Activated naive CD4-positive, alpha-beta T cell treated with anti-CD3 and anti-CD28 coated beads, Interleukin-2, amount 50 U/mL, for 72 hours (primary cell): ENCODE results near the gene KLHDC3. TPM values are rescaled to one million over a fixed set of nuclear protein-coding genes. Genes with fewer than 3 reads are reported as not detected.

Experiments used
- ATAC-seq, 2 donors: fragments of 150-1000 bp; cut with Tn5 transposase; 2 replicates each; pipeline ENCODE4 v1.10.0; 2021; ENCODE audit warnings: mild to moderate bottlenecking in 2 of 2, moderate library complexity in 2 of 2
- DNase-seq, 2 donors: peaks; one replicate each; pipeline ENCODE4 v3.0.0; 2021 to 2022; ENCODE audit warnings: low spot score in 2 of 2
- H3K27ac Mint-ChIP-seq, 2 donors: one replicate each; pipeline ENCODE4 v1.8.0; 2022; ENCODE audit warnings: mild to moderate bottlenecking in 2 of 2, mixed read lengths in 2 of 2
- H3K36me3 Mint-ChIP-seq, 2 donors: one replicate each; pipeline ENCODE4 v1.8.0; 2022; ENCODE audit warnings: mixed read lengths in 2 of 2
- H3K9me3 Mint-ChIP-seq, 2 donors: one replicate each; pipeline ENCODE4 v1.8.0; 2022; ENCODE audit warnings: mixed read lengths in 2 of 2
- total RNA-seq, 2 donors: library from RNA; stranded (reverse); gene quantifications; one replicate each; pipeline ENCODE4 v1.2.3, GENCODE V29; 2022

Gene KLHDC3
- total RNA-seq, 2 donors from 2014 or later: 67.7 to 74.0 TPM

- peak overlapping the region; percentile 92 to 98 for H3K27ac Mint-ChIP-seq
- no peaks in the 10 kb centered on the region for H3K9me3 Mint-ChIP-seq
- no peak for ATAC-seq
- no peak for DNase-seq
- H3K36me3 Mint-ChIP-seq: peaks cover 13 to 24% of the 10 kb centered on the region in 2 donors
These were observed 423 bp downstream of the KLHDC3 start for GRCh38 chr6:43014434-43014909.

- ATAC-seq: no peak
- no peaks in the 10 kb centered on the region for H3K9me3 Mint-ChIP-seq
- H3K27ac Mint-ChIP-seq: peak overlapping the region in 1 of 2 donors; percentile 70
- DNase-seq: no peak
- peaks cover 13 to 24% of the 10 kb centered on the region in 2 donors for H3K36me3 Mint-ChIP-seq
These were observed 2.3 kb downstream of the KLHDC3 start for GRCh38 chr6:43016176-43016942.

- peaks cover 13 to 24% of the 10 kb centered on the region in 2 donors for H3K36me3 Mint-ChIP-seq
- H3K27ac Mint-ChIP-seq: peak overlapping the region in 1 of 2 donors; percentile 70
- DNase-seq (no peak), ATAC-seq (no peak)
- H3K9me3 Mint-ChIP-seq: no peaks in the 10 kb centered on the region
These were observed 2.9 kb downstream of the KLHDC3 start for GRCh38 chr6:43016943-43017334.

- H3K27ac Mint-ChIP-seq: peak overlapping the region in 1 of 2 donors; percentile 46
These were observed 5.1 kb downstream of the KLHDC3 start for GRCh38 chr6:43019152-43019551.

GRCh38 chr6:43020052-43020705 is 6.1 kb downstream of the KLHDC3 start:
- Mint-ChIP-seq H3K36me3 (peaks cover 6 to 13% of the 10 kb centered on the region in 2 donors), H3K9me3 (no peaks in the 10 kb centered on the region), H3K27ac (peak overlapping the region; percentile 58 to 86)
- ATAC-seq: no peak
- DNase-seq: no peak

More at GRCh38 chr6:43019152-43019551, 5.1 kb downstream of the KLHDC3 start:
- ATAC-seq (no peak), DNase-seq (no peak)
- Mint-ChIP-seq H3K36me3 (peaks cover 3 to 6% of the 10 kb centered on the region in 2 donors), H3K9me3 (no peaks in the 10 kb centered on the region)

GRCh38 chr6:43020847-43021246 is 6.8 kb downstream of the KLHDC3 start:
- no peak for DNase-seq

GRCh38 chr6:43021270-43022047 is 7.4 kb downstream of the KLHDC3 start, which contains the start of gene RRP36:
Gene RRP36, plus strand, starts transcription at chr6:43021623. Its CDS starts 32 bp downstream, at chr6:43021655.
- peak within 1 kb of the TSS; percentile 86 to 95 for H3K27ac Mint-ChIP-seq
- peaks cover 12 to 13% of the 10 kb centered on the region in 2 donors for H3K36me3 Mint-ChIP-seq
- ATAC-seq (peak; percentile 87 to 93), DNase-seq (peak; percentile 71 to 79)
- H3K9me3 Mint-ChIP-seq: no peaks in the 10 kb centered on the region

More at GRCh38 chr6:43020847-43021246, 6.8 kb downstream of the KLHDC3 start:
- peak in 1 of 2 donors; percentile 6 for ATAC-seq
- peak overlapping the region in 1 of 2 donors; percentile 86 for H3K27ac Mint-ChIP-seq
- H3K36me3 Mint-ChIP-seq: peaks cover 9 to 13% of the 10 kb centered on the region in 2 donors
- H3K9me3 Mint-ChIP-seq: no peaks in the 10 kb centered on the region

GRCh38 chr6:43024436-43024835 is 10.4 kb downstream of the KLHDC3 start:
- no peak for DNase-seq
- H3K9me3 Mint-ChIP-seq: no peaks in the 10 kb centered on the region
- peak overlapping the region; percentile 9 to 40 for H3K27ac Mint-ChIP-seq
- ATAC-seq: peak; percentile 5 to 36
- H3K36me3 Mint-ChIP-seq: peaks cover 6 to 23% of the 10 kb centered on the region in 2 donors

- Mint-ChIP-seq H3K27ac (peak overlapping the region; percentile 23 to 33), H3K9me3 (no peaks in the 10 kb centered on the region), H3K36me3 (peaks cover 6 to 23% of the 10 kb centered on the region in 2 donors)
- DNase-seq: no peak
- ATAC-seq: no peak
These were observed 12.3 kb downstream of the KLHDC3 start for GRCh38 chr6:43026365-43026764.

- ATAC-seq: no peak
- H3K9me3 Mint-ChIP-seq: no peaks in the 10 kb centered on the region
- peaks cover 12 to 20% of the 10 kb centered on the region in 2 donors for H3K36me3 Mint-ChIP-seq
These were observed 15.1 kb downstream of the KLHDC3 start for GRCh38 chr6:43029120-43029519.

GRCh38 chr6:43032326-43032725 is 18.3 kb downstream of the KLHDC3 start:
- peaks cover 6 to 7% of the 10 kb centered on the region in 2 donors for H3K36me3 Mint-ChIP-seq
- peak overlapping the region in 1 of 2 donors; percentile 12 for H3K27ac Mint-ChIP-seq
- no peaks in the 10 kb centered on the region for H3K9me3 Mint-ChIP-seq
- no peak for DNase-seq
- no peak for ATAC-seq

More at GRCh38 chr6:43029120-43029519, 15.1 kb downstream of the KLHDC3 start:
- no peak for DNase-seq
- no peak overlapping the region for H3K27ac Mint-ChIP-seq

- ATAC-seq (no peak), DNase-seq (no peak)
- Mint-ChIP-seq H3K27ac (peak overlapping the region; percentile 22 to 65), H3K36me3 (peaks cover 0 to 6% of the 10 kb centered on the region in 2 donors), H3K9me3 (no peaks in the 10 kb centered on the region)
These were observed 19.6 kb downstream of the KLHDC3 start for GRCh38 chr6:43033496-43034189.

- H3K36me3 Mint-ChIP-seq: peaks cover 0 to 6% of the 10 kb centered on the region in 2 donors
- DNase-seq (no peak), ATAC-seq (no peak)
- H3K27ac Mint-ChIP-seq: peak overlapping the region; percentile 22 to 65
- H3K9me3 Mint-ChIP-seq: no peaks in the 10 kb centered on the region
These were observed 20.1 kb downstream of the KLHDC3 start for GRCh38 chr6:43034190-43034525.

GRCh38 chr6:43035495-43036194 is 21.6 kb downstream of the KLHDC3 start:
- DNase-seq (no peak), ATAC-seq (peak in 1 of 2 donors; percentile 16)
- peak overlapping the region in 1 of 2 donors; percentile 66 for H3K27ac Mint-ChIP-seq
- peaks cover 0 to 6% of the 10 kb centered on the region in 2 donors for H3K36me3 Mint-ChIP-seq
- H3K9me3 Mint-ChIP-seq: no peaks in the 10 kb centered on the region

GRCh38 chr6:43036712-43037111 is 22.7 kb downstream of the KLHDC3 start:
- DNase-seq (no peak), ATAC-seq (no peak)
- Mint-ChIP-seq H3K9me3 (no peaks in the 10 kb centered on the region), H3K27ac (peak overlapping the region; percentile 50 to 91), H3K36me3 (peaks cover 0 to 5% of the 10 kb centered on the region in 2 donors)
